Globus pallidus (tissue), 1 donor: ENCODE results near the gene ZIC1.

ENCODE experiments used
- DNase-seq: peaks from one replicate; pipeline ENCODE4 v3.0.0-alpha.2; 2015; ENCODE audit warnings: low spot score

The ZIC1 gene

GRCh38 chr3:147409143-147410115 lies at the start of gene ZIC1:
TSS of gene ZIC1 (plus strand) at chr3:147409365. CDS start at chr3:147410113, 748 bp downstream.
- DNase-seq, result peak; percentile 79

- no peak for DNase-seq
These were observed 49.1 kb upstream of the ZIC1 start for GRCh38 chr3:147360051-147360439.

- no peak for DNase-seq
These were observed 48.3 kb upstream of the ZIC1 start for GRCh38 chr3:147360646-147361453.

GRCh38 chr3:147361454-147362420 lies 47.4 kb upstream of the ZIC1 start:
- DNase-seq, result no peak

- DNase-seq, result no peak
These were observed 44.4 kb upstream of the ZIC1 start for GRCh38 chr3:147364771-147365170.

GRCh38 chr3:147365196-147366115 lies 43.7 kb upstream of the ZIC1 start:
- no peak for DNase-seq

- DNase-seq, result no peak
These were observed 41.5 kb upstream of the ZIC1 start for GRCh38 chr3:147367676-147368075.

- no peak for DNase-seq
These were observed 41.0 kb upstream of the ZIC1 start for GRCh38 chr3:147368151-147368550.

- DNase-seq, result no peak
These were observed 40.5 kb upstream of the ZIC1 start for GRCh38 chr3:147368561-147369221.

- no peak for DNase-seq
These were observed 39.9 kb upstream of the ZIC1 start for GRCh38 chr3:147369231-147369630.

GRCh38 chr3:147369661-147370123 lies 39.5 kb upstream of the ZIC1 start:
- DNase-seq, result no peak

GRCh38 chr3:147370349-147370748 lies 38.8 kb upstream of the ZIC1 start:
- DNase-seq, result no peak

GRCh38 chr3:147371140-147371539 lies 38.0 kb upstream of the ZIC1 start:
- no peak for DNase-seq

- DNase-seq, result no peak
These were observed 37.3 kb upstream of the ZIC1 start for GRCh38 chr3:147371771-147372340.

- DNase-seq, result no peak
These were observed 36.6 kb upstream of the ZIC1 start for GRCh38 chr3:147372525-147373027.

GRCh38 chr3:147373301-147373700 lies 35.9 kb upstream of the ZIC1 start:
- DNase-seq, result no peak

- no peak for DNase-seq
These were observed 31.5 kb upstream of the ZIC1 start for GRCh38 chr3:147377412-147378367.

GRCh38 chr3:147379651-147380050 lies 29.5 kb upstream of the ZIC1 start:
- DNase-seq, result no peak
